GM13976 (cell line): ENCODE data around the gene DDX27.
"Not testable (repeated sequence)": the region's sequence is repeated elsewhere in the genome, so short reads cannot be mapped to it uniquely, and the experiment has no call there.

Source experiments
- DNase-seq: peaks from one replicate; pipeline ENCODE4 v3.0.0; 2012; ENCODE audit warnings: low spot score
- CTCF ChIP-seq: IDR thresholded peaks from 2 replicates; pipeline ENCODE4 v1.5.1; 2012; ENCODE audit warnings: borderline replicate concordance, mild to moderate bottlenecking; ENCODE audit not compliant: insufficient read depth; ENCODE audit errors: extremely low read depth, missing control alignments, control extremely low read depth
- in situ Hi-C: fragments of 300-500 bp; cut with MboI; formaldehyde crosslinking; loops from one replicate; pipeline ENCODE4 v1.12.0; 2022; ENCODE audit warnings: low sequenced_read_pairs, mixed read lengths, inconsistent platforms; ENCODE audit not compliant: unreplicated experiment

The DDX27 gene

GRCh38 chr20:49179368-49180277, 39.6 kb upstream of the DDX27 start:
- DNase-seq: peak; percentile 47
- in situ Hi-C loops: no loop called here
- no peak for TF ChIP-seq CTCF

- DNase-seq: no peak
- in situ Hi-C loops: no loop called here
- TF ChIP-seq CTCF: no peak
These were observed 37.8 kb upstream of the DDX27 start for GRCh38 chr20:49181265-49181877.

- in situ Hi-C loops: no loop called here
- DNase-seq: no peak
- no peak for TF ChIP-seq CTCF
These were observed 35.8 kb upstream of the DDX27 start for GRCh38 chr20:49183444-49183843.

- DNase-seq, in situ Hi-C loops: not testable (repeated sequence)
These were observed 35.1 kb upstream of the DDX27 start for GRCh38 chr20:49184084-49184501.

- in situ Hi-C loops: no loop called here
- no peak for DNase-seq
- TF ChIP-seq CTCF: no peak
These were observed 34.5 kb upstream of the DDX27 start for GRCh38 chr20:49184691-49185070.

GRCh38 chr20:49185071-49185761, 34.0 kb upstream of the DDX27 start:
- DNase-seq: no peak
- no peak for TF ChIP-seq CTCF
- in situ Hi-C loops: no loop called here
